ENCODE data around the gene NTNG1. TPM values are rescaled to one million over a fixed set of nuclear protein-coding genes. Genes with fewer than 3 reads are reported as not detected.

The NTNG1 gene
- total RNA-seq, 1 experiment from 2014 or later: 2.3 TPM

DNA sequence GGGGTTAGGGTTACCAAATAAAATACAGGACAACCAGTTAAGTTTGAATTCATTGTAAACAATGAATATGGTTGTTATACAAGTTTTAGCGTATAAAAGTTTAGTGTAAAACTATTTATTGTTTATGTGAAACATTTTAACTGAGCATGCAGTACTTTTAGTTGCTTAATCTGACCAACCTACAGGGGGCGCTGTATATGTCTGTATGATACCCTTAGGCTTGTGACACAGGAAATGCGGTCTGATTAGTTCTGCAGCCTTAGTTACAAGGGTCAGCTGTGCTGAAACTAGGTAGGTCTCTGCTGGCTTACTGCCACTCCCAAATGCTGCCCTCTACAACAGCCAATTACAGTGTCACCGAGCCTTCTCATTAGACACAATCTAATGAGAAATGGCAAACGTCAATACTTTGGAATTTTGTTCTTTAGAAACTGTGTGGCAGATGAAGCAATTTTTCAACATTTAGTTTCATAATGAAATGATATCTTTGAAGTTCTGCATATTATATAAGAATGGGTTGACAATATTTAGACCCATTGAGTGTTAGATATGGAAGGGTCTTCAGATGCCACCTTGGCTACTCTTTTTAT lies 56.2 kb downstream of the NTNG1 start (continued):
- TF ChIP-seq, protein P1, sequence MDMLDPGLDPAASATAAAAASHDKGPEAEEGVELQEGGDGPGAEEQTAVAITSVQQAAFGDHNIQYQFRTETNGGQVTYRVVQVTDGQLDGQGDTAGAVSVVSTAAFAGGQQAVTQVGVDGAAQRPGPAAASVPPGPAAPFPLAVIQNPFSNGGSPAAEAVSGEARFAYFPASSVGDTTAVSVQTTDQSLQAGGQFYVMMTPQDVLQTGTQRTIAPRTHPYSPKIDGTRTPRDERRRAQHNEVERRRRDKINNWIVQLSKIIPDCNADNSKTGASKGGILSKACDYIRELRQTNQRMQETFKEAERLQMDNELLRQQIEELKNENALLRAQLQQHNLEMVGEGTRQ (CRISPR knock-in tag; IDR thresholded peaks at IDR 0.05): no peak
- TF ChIP-seq, protein P2, sequence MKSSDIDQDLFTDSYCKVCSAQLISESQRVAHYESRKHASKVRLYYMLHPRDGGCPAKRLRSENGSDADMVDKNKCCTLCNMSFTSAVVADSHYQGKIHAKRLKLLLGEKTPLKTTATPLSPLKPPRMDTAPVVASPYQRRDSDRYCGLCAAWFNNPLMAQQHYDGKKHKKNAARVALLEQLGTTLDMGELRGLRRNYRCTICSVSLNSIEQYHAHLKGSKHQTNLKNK (CRISPR knock-in tag; IDR thresholded peaks at IDR 0.05): no peak

DNA sequence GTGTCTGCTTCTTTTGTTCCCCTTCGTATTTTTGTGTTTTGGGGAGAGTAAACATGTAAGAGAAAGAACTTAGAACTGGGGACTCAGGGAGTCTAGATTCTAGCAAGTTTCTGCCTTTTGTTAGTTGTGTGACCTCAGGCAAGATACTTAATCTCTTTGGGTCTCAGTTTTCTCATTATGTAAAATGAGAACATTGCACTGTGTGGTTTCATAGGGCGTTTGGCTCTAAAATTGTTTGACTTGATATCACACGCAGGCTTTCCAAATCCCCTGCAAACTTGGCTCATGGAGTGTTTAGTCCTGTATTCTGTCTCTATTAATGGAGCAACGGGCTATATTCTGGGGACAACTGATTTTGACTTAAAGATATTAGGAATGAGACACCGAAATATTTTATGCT lies 57.7 kb downstream of the NTNG1 start:
- no peak for TF ChIP-seq HMGA2 (CRISPR knock-in tag; IDR thresholded peaks at IDR 0.05)
- no peak for TF ChIP-seq KAT7 (CRISPR knock-in tag; IDR thresholded peaks at IDR 0.05; ENCODE audit: borderline replicate concordance)
- TF ChIP-seq ELF4 (CRISPR knock-in tag; IDR thresholded peaks at IDR 0.05; ENCODE audit: low read depth): no peak
- TF ChIP-seq, protein P3, sequence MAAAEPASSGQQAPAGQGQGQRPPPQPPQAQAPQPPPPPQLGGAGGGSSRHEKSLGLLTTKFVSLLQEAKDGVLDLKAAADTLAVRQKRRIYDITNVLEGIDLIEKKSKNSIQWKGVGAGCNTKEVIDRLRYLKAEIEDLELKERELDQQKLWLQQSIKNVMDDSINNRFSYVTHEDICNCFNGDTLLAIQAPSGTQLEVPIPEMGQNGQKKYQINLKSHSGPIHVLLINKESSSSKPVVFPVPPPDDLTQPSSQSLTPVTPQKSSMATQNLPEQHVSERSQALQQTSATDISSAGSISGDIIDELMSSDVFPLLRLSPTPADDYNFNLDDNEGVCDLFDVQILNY (CRISPR knock-in tag; IDR thresholded peaks at IDR 0.05): no peak
- no peak for TF ChIP-seq ZNF671 (CRISPR knock-in tag; IDR thresholded peaks at IDR 0.05)
- TF ChIP-seq, protein P4, sequence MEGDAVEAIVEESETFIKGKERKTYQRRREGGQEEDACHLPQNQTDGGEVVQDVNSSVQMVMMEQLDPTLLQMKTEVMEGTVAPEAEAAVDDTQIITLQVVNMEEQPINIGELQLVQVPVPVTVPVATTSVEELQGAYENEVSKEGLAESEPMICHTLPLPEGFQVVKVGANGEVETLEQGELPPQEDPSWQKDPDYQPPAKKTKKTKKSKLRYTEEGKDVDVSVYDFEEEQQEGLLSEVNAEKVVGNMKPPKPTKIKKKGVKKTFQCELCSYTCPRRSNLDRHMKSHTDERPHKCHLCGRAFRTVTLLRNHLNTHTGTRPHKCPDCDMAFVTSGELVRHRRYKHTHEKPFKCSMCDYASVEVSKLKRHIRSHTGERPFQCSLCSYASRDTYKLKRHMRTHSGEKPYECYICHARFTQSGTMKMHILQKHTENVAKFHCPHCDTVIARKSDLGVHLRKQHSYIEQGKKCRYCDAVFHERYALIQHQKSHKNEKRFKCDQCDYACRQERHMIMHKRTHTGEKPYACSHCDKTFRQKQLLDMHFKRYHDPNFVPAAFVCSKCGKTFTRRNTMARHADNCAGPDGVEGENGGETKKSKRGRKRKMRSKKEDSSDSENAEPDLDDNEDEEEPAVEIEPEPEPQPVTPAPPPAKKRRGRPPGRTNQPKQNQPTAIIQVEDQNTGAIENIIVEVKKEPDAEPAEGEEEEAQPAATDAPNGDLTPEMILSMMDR (IDR thresholded peaks at IDR 0.05): no peak
- TF ChIP-seq, protein P5, sequence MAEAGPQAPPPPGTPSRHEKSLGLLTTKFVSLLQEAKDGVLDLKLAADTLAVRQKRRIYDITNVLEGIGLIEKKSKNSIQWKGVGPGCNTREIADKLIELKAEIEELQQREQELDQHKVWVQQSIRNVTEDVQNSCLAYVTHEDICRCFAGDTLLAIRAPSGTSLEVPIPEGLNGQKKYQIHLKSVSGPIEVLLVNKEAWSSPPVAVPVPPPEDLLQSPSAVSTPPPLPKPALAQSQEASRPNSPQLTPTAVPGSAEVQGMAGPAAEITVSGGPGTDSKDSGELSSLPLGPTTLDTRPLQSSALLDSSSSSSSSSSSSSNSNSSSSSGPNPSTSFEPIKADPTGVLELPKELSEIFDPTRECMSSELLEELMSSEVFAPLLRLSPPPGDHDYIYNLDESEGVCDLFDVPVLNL (CRISPR knock-in tag; IDR thresholded peaks at IDR 0.05; ENCODE audit: borderline replicate concordance, low read depth): no peak
- TF ChIP-seq PRRX2 (CRISPR knock-in tag; IDR thresholded peaks at IDR 0.05): no peak
- TF ChIP-seq NFATC4 (CRISPR knock-in tag; IDR thresholded peaks at IDR 0.05): no peak
- TF ChIP-seq EMX1 (CRISPR knock-in tag; IDR thresholded peaks at IDR 0.05): no peak
- no peak for TF ChIP-seq ESRRA (CRISPR knock-in tag; IDR thresholded peaks at IDR 0.05; ENCODE audit: borderline replicate concordance)
- TF ChIP-seq MXD4 (CRISPR knock-in tag; IDR thresholded peaks at IDR 0.05; ENCODE audit: borderline replicate concordance): no peak
- TF ChIP-seq, protein P2 (CRISPR knock-in tag; IDR thresholded peaks at IDR 0.05): no peak
- no peak for TF ChIP-seq NFYB (CRISPR knock-in tag; conservative IDR thresholded peaks at IDR 0.05; ENCODE audit: low read depth)
- TF ChIP-seq, protein P6, sequence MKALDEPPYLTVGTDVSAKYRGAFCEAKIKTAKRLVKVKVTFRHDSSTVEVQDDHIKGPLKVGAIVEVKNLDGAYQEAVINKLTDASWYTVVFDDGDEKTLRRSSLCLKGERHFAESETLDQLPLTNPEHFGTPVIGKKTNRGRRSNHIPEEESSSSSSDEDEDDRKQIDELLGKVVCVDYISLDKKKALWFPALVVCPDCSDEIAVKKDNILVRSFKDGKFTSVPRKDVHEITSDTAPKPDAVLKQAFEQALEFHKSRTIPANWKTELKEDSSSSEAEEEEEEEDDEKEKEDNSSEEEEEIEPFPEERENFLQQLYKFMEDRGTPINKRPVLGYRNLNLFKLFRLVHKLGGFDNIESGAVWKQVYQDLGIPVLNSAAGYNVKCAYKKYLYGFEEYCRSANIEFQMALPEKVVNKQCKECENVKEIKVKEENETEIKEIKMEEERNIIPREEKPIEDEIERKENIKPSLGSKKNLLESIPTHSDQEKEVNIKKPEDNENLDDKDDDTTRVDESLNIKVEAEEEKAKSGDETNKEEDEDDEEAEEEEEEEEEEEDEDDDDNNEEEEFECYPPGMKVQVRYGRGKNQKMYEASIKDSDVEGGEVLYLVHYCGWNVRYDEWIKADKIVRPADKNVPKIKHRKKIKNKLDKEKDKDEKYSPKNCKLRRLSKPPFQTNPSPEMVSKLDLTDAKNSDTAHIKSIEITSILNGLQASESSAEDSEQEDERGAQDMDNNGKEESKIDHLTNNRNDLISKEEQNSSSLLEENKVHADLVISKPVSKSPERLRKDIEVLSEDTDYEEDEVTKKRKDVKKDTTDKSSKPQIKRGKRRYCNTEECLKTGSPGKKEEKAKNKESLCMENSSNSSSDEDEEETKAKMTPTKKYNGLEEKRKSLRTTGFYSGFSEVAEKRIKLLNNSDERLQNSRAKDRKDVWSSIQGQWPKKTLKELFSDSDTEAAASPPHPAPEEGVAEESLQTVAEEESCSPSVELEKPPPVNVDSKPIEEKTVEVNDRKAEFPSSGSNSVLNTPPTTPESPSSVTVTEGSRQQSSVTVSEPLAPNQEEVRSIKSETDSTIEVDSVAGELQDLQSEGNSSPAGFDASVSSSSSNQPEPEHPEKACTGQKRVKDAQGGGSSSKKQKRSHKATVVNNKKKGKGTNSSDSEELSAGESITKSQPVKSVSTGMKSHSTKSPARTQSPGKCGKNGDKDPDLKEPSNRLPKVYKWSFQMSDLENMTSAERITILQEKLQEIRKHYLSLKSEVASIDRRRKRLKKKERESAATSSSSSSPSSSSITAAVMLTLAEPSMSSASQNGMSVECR (CRISPR knock-in tag; IDR thresholded peaks at IDR 0.05; ENCODE audit: borderline replicate concordance): no peak
- no peak for TF ChIP-seq GABPB1 (CRISPR knock-in tag; IDR thresholded peaks at IDR 0.05)
- TF ChIP-seq ZNF317 (CRISPR knock-in tag; IDR thresholded peaks at IDR 0.05; ENCODE audit: borderline replicate concordance, low read depth): no peak
- no peak for TF ChIP-seq GTF2I (CRISPR knock-in tag; conservative IDR thresholded peaks at IDR 0.05)
- DNase-seq (ENCODE audit: low spot score): no peak
- ATAC-seq: no peak
- POLR2A ChIA-PET: no interaction called here
- H3K4me3 Mint-ChIP-seq: no peak overlapping the region
- H3K9me3 Mint-ChIP-seq: peaks cover 21% of the 10 kb centered on the region
- H3K36me3 Mint-ChIP-seq: peaks cover 12% of the 10 kb centered on the region
- H3K27ac Mint-ChIP-seq: no peak overlapping the region
- H3K4me1 Mint-ChIP-seq: peaks cover 5% of the 10 kb centered on the region
- no peaks in the 10 kb centered on the region for H3K27me3 Mint-ChIP-seq (ENCODE audit: low read depth)
- CTCF ChIA-PET: no interaction called here

Measured in WTC11 (cell line).